Measurements from ENCODE around the gene ODC1.
A peak's percentile ranks its signal among the peaks of the same experiment; 100 is the strongest.
"Not testable (repeated sequence)": the region's sequence is repeated elsewhere in the genome, so short reads cannot be mapped to it uniquely, and the experiment has no call there.

The ODC1 gene

GRCh38 chr2:10447895-10448575 is at the start of gene ODC1:
Gene ODC1, minus strand, starts transcription at chr2:10448327. Its CDS starts 3,295 bp downstream, at chr2:10445032.
- peak; percentile 82 for DNase-seq

DNA sequence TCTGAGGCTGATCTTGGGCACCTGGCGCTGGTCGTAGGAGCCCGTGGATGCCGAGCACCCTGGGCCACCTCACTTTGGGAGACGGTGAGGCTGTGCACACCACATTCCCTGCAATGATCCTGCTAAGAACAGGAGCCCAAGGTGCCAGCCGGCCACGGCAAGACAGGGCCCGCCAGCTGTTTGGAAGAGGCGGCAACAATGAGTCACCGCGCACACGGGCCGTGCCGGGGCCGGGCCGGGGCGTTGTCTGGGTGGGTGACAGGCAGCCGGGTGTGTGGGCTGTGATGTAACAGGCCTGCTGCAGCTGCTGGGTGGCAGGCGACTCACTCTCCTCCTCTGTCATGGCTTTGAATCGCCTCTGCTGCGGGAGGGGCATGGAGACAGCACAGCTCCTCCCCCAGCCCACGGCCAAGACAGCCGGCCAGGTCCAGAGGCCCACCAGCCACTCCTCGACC is 49.7 kb upstream of the ODC1 start:
- DNase-seq: no peak

- no peak for DNase-seq
These were observed 47.8 kb upstream of the ODC1 start for GRCh38 chr2:10495988-10496313.

DNA sequence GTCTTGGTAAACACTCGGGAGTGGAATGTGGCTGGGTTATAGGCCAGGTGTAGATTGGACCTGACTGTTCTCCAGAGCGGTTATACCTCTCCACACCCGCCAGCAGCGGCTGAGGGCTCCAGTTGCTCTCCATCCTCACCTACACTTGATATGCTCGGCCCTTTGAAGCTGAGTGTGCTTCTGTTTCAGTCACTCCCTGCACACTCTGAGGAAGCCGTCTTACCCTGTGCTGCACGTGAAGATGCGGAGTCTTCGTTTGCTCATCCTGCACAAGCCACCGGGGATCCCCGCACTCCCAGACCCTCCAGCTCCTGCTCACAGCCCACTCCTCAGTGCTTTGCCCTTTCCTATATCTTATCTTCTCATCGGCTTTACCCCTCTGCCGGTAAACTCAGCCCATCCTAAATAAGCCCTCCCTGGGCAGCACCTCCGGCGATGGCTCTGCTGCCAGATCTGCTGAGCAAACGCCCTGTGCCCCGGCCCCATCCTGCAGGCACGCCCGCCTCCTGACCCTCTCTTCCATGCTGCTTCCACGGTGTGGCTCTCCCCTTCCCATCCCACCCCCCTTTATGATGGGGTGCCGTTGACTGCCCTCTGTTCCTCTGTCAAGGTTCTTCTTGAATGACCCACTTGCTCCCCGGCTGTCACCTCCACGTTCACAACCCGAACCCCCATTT is 47.3 kb upstream of the ODC1 start:
- no peak for DNase-seq

DNA sequence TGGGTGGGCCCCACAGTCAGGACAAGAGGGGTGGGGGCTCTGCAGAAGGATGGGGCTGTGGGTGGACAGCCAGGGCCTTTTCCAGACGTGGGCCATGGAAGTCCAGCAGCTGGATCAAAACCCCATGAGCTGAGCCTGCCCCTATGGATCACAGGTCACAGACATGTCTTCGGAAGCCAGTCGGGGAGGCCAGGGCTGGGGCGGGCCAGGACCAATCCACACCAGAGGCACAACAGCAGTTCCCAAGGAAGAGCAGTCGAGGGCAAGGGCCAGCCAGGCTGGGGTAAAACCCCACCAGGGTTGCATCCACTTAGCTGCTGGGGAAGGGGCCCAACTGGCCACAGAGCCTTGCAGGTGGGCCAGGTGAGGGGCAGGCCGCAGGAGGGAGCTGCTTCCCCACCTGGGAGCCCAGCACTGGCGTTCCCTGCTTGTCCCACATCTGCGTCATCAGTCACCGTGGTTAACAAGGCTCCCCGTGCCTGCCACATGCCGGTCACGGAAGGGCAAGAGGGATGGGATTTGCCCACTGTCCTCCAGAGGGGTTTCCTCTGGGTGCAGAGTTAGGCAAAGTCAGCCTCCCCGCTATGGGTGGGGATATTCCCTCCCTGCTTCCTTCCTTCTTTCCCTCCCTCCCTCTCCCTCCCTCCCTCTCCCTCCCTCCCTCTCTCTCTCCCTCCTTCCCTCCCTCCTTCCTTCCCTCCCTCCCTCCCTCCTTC is 46.4 kb upstream of the ODC1 start:
- DNase-seq: no peak

GRCh38 chr2:10493634-10494281 is 45.6 kb upstream of the ODC1 start:
- DNase-seq: no peak

- DNase-seq: no peak
These were observed 45.0 kb upstream of the ODC1 start for GRCh38 chr2:10493075-10493633.

GRCh38 chr2:10490806-10491291 is 42.7 kb upstream of the ODC1 start:
- no peak for DNase-seq

GRCh38 chr2:10489842-10490555 is 41.9 kb upstream of the ODC1 start:
- no peak for DNase-seq

DNA sequence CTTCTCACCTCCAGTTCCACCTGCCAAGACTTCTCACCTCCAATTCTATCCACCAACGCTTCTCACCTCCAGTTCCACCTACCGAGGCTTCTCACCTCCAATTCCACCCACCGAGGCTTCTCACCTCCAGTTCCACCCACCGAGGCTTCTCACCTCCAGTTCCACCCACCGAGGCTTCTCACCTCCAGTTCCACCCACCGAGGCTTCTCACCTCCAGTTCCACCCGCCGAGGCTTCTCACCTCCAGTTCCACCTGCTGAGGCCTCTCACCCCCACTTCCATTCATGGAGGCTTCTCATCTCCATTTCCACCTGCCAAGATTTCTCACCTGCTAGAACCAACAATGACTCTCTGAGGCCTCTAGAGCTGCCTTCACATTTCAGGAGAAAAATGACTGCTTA is 40.0 kb upstream of the ODC1 start:
- not testable (repeated sequence) for DNase-seq

- not testable (repeated sequence) for DNase-seq
These were observed 39.6 kb upstream of the ODC1 start for GRCh38 chr2:10487741-10488104.

DNA sequence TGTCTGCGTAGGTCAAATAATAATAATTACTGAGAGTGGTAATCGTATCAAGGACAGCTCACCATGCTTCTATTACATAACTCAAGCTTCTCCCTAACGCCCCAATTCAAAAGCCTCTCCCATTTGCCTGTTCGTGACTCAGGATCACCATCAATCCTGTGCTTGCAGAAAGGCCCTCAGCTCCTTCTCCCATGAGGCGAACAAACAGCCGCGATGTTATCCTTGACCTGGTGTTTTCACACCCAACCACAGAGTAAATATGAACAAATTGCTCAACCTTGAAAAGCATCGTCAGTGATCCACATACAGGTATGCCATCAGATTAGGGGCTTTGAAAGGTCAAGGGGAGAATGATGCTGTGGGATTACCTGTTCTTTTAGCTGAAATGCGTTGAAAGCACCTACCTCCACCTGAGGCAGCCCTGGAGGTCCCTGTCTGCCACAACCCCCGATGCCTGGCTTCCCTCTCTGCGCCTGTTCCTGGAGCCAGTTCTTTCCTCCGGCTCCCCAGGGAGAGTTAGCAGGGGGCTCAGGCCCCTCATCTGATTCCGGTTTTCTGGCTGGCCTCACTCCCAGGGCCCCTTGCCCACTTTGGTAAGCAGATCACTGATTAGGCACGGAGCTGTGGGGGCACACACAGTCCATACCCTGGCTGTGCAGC is 39.1 kb upstream of the ODC1 start:
- DNase-seq: no peak

DNA sequence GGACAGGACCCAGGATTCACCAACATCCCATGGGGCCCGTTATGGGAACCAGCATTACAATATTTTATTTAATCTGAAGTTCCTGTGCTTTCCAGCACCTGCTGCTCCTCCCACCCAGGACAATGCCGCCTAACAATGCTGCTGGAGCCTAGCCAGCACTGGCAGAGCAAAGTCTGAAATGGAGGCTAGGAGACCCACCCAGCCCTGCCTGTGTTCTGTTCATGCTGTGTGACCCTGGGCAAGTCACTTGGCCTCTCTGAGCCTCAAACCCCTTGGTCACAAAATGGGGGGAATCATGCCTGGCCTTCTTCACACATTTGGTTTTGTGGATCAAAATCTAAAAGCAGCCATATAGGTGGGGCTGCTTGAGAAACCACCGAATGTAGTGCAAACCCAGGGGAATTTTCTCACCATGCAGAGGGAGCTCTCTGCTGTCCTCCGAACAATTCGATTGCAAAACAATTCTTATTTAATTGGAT is 38.5 kb upstream of the ODC1 start:
- DNase-seq: no peak

- no peak for DNase-seq
These were observed 38.0 kb upstream of the ODC1 start for GRCh38 chr2:10486091-10486490.

GRCh38 chr2:10482913-10483312 is 34.8 kb upstream of the ODC1 start:
- DNase-seq: no peak

- DNase-seq: no peak
These were observed 34.3 kb upstream of the ODC1 start for GRCh38 chr2:10482460-10482859.

GRCh38 chr2:10481666-10482157 is 33.6 kb upstream of the ODC1 start:
- no peak for DNase-seq

DNA sequence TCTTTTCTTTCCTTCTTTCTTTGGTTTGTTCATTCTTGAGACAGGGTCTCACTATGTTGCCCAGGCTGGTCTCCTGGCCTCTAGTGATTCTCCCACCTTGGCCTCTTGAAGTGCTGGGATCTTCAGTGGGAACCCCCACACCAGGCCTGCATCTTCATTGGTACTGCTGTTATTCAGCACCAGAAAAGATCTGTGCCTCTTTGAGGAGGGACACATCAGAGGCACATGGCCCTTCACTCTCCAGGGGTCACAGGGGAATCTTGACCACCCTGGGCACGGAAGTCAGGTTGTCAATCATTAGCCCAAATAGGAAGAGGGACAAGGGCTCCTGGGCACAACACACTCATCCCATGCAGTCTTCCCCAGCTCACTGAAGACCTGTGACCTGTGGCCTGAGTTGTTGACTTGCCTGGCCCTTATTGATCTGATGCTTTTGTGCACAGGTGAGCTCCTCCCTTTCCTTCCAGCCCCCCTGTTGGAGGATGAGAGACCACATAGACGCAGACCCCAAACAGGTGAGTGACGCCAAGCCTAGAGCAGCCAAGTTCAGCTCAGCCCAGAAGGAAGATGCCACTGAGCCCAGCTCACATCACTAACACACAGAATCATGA is 33.0 kb upstream of the ODC1 start:
- no peak for DNase-seq

DNA sequence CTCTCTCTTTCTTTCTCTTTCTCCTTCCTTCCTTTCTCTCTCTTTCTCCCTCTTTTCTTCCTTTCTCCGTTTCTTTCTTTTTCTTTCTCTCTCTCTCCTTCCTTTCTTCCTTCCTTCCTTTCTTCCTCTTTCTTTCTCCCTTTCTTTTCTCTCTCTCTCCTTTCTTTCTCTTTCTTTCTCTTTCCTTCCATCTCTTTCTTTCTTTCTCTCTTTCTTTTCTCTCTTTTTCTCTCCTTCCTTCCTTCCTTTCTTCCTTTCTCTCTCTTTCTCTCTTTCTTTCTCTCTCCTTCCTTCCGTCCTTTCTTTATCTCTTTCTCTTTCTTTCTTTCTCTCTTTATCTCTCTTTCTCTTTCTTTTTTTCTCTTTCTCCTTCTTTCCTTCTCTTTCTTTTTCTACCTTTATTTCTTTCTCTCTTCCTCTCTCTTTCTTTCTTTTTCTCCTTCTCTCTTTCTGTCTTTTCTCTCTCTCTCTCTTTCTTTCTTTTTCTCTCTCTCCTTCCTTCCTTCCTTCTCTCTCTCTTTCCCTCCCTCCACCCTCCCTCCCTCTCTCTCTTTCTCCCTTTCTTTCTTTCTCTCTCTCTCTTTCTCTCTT is 32.3 kb upstream of the ODC1 start:
- DNase-seq: no peak

DNA sequence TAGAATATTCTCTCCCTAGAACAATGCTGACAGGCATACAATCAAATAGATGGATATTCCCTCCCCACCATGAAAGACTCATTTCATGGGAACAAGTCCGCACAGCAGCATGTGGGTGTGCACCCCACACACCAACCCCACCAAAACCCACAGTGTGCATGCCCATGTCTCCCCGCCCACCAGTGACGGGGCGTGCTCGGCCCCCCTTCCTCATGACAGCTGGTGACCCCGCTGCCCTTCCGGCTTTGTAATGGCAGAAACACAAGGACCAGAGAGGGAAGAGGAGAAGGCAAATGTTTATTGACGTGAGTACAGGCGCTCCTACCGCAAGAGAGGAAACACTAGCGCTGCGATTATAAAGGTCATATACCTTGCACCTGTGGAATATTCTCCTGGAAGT is 30.8 kb upstream of the ODC1 start:
- DNase-seq: no peak

DNA sequence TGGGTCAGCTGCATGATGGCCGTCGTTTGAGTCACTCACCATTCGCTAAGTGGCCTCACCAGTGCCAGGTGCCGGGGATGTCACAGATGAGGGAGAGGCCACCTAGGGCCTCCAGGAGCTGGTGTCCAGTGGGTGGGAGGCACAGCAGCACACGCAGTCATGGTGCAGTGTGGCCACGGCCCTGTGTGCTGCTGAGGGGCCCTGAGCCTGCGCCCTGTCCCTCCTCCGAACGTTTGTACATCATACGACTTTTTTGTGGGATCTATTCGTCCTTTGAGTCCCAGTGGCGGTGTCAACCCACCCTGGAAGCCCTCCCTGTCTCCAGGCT is 30.1 kb upstream of the ODC1 start:
- no peak for DNase-seq

All from NCI-H187 treated with DMSO at 0.1 percent for 48 hours (cell line).